Right lung (tissue), 5 donors: ENCODE results near the gene CADPS. TPM values are rescaled to one million over a fixed set of nuclear protein-coding genes. Genes with fewer than 3 reads are reported as not detected.

Experiments
- DNase-seq, 2 donors: peaks; one replicate each; pipeline ENCODE4 v3.0.0-alpha.2; 2013
- polyA plus RNA-seq, 5 donors: library from polyadenylated mRNA; unstranded; fragments of 120-200 nt; gene quantifications; one replicate each; pipeline versions ENCODE4 v1.2.1 to v1.2.3, GENCODE V29; 2013; ENCODE audit warnings: inconsistent platforms in 1 of 5, low replicate concordance in 1 of 5; ENCODE audit not compliant: insufficient read length in 5 of 5, insufficient read depth in 1 of 5

Gene CADPS
- polyA plus RNA-seq, 5 donors = 1.3 to 3.3 (median 1.6) TPM

DNA sequence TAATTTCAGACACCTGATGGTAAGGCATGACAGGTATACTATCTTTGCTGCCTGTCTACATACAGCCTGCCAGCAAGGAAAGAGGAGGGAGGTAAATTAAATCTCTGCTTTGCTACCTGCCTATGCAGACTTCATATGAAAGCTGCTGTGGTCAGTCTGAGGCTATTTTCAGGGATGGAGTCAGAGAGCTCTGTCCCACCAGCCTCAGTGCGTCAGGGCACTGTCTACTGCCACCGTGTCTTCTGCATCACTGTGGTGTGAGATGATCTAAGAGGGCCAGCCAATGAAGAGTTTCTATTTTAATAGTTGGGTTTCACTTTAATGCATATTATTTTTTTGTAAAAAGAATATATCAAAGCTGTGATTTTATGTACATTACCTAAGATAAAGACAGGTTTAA, 125.6 kb downstream of the CADPS start:
- no peak for DNase-seq

DNA sequence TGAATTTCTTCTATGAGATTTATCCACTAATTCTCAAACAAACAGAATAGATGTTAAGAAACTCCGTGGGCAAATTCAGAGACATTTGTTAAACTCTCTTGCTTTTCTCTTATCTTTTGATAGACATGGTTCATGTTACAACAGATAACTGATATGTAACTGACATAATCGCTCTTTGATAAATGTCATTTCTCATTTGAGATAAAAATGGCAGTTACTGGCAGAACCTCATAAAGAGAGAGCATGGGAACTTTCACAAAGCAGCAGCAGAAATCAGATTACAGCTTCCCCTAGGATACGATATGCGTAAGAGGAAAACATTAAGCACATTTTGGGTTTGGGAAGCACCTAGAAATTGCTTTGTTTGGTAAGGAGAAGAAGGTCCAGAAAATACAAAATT, 126.1 kb downstream of the CADPS start:
- no peak for DNase-seq

DNA sequence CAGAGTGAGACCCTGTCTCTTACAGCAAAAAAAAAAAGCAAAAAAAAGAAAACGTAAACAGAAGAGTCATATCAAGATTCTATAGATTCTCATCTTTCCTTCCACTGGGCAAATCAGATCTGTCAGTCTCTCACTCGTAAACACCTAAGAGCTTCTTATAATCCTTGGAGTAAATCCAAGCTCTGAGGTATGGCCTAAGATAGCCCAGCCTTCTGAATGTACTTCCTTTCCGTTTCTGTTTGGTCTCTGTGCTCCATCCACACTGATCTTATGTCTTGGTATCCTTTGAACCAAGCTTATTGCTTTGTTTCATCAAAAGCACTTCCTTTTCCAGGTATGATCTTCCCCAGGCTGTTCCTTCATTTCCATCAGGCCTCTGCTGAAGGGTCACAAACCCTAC, 137.8 kb downstream of the CADPS start:
- no peak for DNase-seq

DNA sequence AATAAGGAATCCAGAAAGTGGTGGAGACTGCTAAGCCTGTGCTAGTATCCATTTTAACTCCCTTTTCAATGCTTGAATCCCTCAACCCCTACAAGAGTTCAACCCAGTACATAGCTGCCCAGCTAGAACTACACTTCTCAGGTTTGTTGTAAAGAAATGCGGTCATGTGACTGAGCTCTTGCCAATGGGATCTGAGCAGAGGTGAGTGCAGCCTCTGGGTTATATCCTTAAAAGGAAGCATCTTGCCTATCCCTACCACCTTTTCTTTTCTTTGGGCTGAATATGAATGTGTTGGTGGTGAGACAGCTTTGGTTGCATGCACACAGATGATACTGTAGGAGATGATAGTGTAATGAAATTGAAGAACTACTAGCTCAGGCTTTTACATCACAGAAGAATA, 139.7 kb downstream of the CADPS start:
- DNase-seq = no peak

DNA sequence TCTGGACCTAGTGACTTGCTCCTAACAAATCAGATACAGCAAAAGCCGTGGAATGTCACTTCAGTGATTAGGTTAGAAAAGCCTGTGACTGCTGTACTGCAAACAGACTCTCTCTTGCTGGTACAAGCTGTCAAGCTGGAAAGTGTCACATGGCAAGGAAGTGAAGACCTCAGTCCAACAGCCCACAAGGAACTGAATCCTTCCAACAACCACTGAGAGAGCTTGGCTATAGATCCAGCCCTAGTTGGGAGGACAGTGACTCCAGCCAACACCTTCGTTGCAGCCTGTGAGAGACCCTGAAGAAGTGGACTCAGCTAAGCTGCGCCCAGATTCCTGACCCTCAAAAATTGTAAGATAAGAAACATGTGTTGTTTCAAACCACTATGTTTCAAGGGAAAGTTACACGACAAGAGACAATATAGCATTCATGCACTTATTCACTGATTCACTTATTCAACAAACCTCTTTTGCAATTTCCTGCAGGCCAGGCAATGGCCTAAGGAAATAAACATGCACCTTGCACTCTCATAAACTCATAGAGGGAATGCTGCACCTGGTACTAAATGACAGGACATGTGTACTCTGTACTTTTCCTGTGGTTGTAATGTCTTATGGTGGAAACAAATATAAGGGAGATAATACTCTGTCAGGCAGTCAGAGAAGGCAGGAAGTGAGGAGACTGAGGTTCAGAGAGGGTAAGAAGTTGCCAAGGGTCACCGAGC, 142.9 kb downstream of the CADPS start:
- no peak for DNase-seq

DNA sequence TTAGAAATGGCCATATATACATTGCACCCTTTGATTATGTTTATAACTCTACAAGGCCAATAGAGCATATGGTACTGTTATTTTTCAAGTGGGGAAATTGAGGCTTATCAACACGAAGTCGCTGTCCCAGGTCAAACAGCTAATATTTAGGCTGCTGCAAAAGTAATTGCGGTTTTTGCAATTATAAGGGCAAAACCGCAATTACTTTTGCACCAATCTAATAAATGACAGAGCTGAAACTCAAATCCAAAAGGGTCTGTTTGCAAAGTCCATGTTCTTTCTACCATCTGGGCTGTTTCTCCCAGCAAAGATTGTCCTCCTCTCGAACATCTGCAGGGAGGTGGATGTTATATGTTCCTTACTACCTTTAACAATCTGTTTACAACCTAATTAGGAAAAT, 147.2 kb downstream of the CADPS start:
- DNase-seq = no peak

DNA sequence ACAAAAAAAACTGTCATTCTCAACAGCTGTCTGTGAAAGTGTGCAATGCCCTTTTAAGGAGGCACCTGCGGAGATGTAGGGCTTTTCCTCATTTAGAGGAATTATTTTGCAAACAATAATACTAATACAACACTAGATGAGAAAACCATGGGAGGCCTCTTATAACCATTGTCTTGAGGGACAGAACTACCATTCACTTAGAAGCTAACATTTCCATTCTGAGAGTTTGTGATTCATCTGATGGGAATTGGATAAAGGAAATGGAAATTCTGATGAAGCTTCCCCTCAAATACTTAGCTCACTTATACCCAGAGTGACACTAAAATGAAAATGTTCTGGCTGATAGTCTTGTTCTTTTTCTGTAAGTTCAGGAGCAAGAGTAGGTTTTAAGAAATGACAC, 147.7 kb downstream of the CADPS start:
- no peak for DNase-seq

DNA sequence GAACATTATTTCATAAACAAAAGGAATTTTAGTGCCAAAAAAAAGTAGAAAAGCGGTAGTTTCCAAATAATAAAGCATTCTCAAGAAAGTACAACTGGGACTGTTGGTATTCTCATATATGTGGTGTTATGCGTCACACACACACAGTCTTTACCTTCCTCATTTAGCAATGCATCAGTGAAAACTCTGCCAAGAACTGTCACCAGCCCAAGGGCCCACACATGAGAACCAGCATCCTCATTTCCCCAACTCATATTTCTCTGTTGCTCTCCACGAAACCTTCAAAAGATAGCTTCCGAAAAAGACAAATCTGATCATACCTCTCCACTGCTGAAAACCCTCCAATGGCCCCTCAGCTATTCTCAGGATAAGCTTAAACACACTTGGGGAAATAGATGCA, 150.7 kb downstream of the CADPS start:
- no peak for DNase-seq

DNA sequence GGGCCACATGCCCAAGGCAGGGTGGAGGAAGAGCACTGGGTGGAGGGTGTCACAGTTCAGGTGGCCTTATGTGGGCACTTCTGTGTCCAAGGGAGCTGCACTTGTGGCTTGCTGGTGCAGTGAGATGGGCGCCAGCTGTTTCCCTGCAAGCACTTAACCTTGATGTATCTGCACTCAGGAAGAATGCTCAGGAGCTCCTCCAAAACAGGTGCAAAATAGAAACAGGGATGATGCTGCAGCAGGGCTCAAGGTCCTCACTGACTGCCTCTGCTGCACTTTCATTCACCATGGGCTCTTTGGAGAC, 151.3 kb downstream of the CADPS start:
- DNase-seq = no peak

DNA sequence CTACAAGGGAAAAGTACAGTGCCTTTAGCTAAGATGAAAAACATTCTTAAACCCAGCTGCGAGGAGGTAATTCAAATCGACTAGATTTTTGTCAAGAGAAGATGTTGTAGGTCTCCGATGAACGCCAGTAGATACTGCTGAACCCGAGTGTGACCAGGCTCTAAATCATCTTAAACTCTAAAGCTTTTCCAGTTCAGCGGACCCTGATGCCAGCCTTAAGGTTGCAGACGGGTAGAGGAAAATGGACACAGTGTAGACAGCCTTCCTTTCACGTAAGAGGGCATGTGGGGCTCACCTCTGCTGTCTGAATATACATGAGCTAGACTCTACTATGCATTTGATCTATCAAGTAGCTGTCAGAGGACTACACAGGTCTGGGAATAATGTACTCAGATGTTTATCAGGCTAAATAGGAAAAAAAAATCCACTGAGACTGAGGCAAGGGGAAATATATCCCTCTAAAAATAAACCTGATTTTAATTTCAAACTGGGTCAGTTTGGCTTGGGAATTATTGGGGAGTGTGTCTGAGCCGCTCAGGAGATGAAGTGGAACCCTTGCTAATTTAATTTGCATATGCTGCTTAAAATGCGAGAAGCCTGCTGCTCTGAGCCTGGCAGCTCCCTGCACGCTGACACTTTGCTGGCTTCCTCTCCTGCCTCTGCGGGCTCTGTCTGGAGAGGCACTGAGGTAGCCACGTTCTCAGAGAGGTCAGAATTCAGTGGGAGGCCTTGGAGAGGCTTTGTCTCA, 151.9 kb downstream of the CADPS start:
- no peak for DNase-seq

DNA sequence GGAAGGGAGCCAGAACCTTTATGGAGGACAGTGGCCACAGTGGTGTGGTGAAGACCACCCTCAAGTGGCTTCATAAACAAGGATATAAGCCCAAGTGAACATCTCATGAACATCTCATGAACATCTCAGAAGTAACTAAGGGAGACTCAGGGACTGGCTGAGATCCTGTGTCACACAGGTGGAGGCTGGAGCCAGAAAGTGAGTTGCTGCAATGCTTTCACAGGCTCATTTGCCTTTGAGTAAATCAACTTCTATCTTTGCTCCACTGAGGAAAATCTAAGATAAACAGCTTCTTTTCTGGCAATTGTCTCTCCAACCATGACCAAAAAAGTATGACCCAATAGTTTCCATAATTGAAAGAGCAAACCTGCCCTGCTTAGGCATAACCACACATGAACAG, 152.9 kb downstream of the CADPS start:
- no peak for DNase-seq

DNA sequence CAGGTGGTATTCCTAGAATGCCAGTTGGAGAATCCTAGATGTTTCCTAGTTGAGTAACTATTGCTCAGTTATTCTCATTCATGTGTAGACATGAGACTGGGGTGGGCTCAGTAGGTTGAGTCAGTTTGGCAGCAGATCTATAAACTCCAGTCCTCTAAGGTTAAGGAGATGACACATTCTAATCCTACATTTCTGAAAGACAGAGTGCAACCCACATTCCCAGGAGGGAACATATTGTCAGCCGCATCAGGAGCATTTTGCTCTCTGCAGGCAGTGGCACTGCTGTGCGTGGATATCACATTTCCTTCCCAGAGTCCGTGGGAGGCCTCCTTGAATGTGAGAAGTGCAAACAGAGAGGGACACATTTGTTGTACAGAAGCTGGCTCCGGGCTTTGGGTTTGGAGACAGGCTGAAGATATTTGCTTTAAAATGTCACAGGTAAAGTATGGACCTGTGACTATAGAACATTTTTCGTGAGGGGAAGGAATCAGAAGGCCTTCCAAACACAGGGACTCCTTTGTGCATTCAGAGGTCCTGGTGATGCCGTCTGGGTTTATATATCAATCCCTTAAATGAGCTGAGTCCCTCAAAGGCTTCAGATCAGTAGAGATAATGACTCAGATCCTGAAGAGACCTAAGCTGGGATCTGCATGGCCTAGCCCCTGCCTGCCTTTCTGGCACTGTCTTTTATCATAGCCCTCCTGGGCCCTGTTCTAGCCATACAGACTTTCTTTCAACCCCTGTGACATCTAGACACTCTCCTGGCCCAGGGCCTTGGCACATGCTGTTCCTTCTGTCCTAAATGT, 156.5 kb downstream of the CADPS start:
- no peak for DNase-seq

DNA sequence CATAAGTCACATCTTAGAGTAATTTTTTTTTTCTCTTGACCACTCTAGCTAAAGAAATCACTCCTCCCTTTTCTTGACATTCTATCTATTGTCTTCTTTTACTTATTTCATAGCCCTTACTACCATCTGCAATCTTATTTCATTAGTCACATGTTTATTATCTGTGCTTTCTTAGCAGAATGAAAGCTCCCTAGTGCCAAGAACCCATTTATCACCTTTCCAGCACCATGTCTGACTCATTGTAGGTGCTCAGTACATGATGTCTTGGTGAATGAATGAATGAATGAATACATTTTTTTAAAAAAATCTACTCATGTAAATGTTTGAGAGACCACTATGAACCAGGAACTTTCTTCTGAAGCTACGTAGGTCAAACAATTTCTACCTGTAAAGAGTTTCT, 157.2 kb downstream of the CADPS start:
- DNase-seq = no peak

DNA sequence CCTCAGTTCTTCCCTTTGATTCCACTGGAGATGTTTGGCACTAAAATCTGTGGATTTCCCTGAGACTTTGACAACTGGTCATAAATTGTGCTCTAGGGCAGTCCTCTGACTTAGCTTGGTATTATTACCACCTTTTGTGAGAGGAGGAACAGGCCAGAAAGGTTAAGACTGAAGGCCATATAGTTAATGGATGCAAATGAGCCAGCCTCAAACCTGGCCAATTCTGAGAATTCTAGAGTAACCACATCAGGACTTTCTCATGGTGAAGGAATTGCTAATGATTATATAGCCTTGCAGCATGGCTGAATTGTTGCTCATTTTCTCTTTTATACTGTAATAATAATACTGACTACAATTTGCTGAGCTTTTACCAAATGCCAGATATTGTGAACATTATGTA, 162.5 kb downstream of the CADPS start:
- no peak for DNase-seq

DNA sequence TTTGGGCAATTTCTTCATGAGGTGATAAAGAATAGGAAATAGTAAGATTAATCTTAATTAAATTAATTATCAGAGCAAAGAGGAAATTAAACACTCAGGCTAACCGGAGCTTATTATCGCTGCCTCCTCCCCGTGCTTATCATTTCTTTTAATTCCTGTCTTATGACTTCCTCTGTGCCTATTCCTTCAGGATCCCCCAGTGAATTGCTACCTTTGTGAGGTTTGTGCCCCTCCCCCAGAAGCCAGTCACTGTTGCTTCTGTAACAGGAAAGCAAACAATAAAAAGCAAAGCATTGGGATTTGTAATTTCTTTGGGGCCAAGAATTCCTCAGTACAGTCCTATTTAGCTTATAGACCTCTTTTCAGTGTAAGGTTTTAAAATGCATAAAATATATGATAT, 164.5 kb downstream of the CADPS start:
- DNase-seq = no peak

DNA sequence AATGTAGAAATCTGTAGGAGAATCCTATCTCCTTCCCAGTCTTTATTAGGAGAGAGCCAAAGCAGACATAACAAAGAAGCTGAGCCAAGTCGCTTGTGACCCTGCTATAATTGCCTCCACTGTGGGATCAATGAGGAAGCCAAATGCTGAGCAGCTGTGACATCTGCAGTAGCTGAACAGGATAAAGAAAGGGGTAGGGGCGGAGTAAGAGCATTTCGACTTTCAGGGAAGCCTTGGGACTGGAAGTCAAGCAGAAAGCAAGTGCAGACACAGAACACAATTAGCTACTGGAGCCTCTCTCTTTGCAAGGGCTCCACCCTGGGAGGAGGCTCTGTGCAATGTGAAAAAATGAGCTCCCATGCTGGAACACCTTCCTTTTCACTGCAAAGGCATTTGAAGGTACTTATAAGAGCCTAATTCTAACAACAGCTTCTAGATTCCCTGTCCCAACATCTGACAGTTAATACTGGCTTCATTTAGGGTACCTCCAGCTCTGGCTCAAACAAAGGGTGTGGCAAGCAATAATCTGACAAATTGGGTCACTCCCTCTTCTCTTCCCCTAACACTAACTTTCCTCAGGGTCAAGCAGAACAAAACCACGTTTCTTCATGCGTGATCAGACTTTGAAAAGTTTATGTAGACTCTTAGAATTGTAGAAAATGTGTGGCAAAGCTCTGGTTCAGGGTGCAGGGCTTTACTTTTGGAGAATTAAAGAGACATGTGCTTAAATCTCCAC, 166.4 kb downstream of the CADPS start:
- DNase-seq = peak; percentile 42 to 43

DNA sequence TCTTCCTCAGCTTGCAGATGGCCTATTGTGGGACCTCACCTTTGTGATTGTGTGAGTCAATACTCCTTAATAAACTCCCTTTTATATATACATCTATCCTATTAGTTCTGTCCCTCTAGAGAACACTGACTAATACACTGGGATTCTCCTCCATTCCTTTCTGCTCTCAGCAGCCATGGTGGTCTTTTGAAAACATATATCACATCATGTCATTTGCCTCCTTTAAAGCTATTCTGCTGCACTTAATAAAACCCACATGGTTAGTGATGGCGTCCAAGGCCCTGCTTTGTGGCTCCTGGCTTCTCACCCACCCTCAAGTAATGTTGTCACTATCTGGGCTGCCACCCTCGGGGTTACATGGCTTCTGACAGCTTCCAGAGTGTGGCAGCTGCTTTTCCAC, 169.5 kb downstream of the CADPS start:
- no peak for DNase-seq

DNA sequence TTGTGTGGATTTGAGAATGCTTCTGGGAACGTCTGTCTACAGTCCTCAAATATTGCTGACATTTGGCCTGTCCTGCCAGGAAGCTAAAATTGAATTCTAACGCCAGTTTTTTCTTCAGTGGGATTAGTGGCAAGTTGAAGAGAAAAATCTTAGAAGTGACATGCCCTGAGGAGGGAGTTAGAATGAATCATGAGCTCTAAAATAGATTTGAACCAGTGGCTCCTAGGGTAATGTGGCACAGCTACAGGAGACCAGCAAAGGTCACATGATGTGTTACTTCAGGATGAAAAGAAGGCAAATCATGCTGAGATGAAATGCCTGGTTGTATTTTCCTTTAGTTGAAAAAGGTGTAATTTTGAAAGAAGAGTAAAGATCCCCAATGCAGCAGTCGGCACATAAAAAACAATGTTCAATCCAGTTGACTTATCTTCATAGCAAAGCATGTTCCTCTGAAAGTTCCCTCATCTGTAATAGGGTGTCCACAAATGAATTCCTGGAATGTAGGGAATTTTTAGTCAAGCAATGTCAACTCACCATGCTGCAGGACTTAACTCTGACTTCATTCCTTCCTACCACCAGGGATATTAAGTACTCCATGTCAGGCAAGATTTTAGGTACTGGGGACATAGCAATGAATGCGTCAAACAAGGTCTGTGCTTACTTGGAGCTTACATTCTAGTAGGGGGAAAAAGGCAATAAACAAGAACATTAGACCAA, 171.6 kb downstream of the CADPS start:
- DNase-seq = no peak

DNA sequence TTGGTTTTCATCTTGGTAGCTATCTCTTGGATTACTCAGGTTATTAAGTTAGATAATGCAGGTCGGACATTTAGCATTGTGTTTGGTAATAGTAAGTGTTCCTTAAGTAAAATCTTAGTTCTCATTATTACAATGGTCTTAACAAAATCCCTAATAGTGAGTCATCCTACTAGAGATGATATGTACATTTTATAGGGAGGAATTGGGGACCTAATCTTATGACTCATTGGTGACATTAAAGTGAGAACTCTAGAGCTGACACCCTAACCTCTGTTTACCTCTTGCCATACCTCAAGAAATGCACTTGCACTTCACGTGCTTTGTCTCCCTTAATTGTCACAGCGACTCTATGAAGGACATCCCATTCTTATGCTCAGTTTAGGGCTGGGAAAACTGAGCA, 174.9 kb downstream of the CADPS start:
- no peak for DNase-seq

DNA sequence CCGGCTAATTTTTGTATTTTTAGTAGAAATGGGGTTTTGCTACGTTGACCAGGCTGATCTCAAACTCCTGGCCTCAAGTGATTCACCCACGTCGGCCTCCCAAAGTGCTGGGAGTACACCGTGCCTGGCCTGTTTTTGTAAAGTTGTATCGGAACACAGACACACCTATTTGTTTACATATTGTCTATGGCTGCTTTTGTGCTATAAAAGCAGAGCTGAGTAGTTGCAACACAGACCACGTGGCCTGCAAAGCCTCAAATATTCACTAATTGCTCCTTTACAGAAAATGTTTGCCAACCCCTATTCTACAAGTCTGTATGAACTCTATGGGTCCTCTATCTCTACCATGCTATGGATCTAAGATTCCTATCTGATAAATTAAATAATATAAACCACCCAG, 175.5 kb downstream of the CADPS start:
- no peak for DNase-seq

DNA sequence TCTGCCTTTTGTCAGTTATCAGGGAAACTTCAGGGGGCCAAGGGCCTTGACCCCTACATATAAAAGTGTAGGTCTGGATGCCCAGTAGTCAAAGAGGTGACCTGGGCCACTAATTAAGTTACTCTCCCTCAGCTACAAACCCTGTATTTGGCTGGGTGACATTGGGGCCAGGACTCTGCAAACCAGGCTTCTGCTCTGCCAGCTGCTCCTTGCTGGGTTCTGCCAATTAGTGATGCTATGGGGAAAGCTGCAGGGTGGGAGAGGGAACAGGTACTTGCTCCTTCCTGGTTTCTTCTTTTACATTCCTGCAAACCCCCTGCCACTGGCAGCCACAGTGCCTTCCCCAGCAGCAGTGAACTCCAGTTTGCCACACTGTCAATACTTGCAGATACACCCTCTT, 179.2 kb downstream of the CADPS start:
- DNase-seq = no peak

DNA sequence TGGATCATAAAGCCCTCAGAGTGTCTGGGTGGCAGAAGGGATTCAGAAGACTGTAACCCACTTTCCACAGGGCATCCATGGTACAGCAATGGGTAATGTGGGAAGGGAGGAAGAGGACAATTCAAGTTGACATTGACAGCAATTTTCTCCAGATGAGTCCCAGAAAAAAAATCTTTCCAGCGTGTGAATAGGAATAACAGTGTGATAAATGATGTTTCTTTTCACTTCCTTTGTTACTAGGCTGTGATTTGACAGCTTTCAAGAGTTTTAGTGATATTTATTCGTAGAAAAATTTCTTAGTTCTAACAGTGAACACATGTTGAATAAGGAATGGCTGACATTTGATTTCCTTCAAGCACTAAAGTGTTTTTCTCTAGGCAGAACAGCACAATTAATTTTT, 186.4 kb downstream of the CADPS start:
- DNase-seq = no peak
